Measurements from ENCODE around the gene FDPS.
"Not testable (repeated sequence)": the region's sequence is repeated elsewhere in the genome, so short reads cannot be mapped to it uniquely, and the experiment has no call there.

The FDPS gene

GRCh38 chr1:155285631-155286044 is 23.0 kb upstream of the FDPS start:
- DNase-seq (ENCODE audit: low read depth) = no peak

GRCh38 chr1:155286544-155286943 is 22.1 kb upstream of the FDPS start:
- no peak for DNase-seq (ENCODE audit: low read depth)

- DNase-seq (ENCODE audit: low read depth) = no peak
These were observed 20.6 kb upstream of the FDPS start for GRCh38 chr1:155287987-155288543.

GRCh38 chr1:155291006-155291405 is 17.7 kb upstream of the FDPS start:
- DNase-seq (ENCODE audit: low read depth) = not testable (repeated sequence)

GRCh38 chr1:155293086-155293749 is 15.4 kb upstream of the FDPS start:
- no peak for DNase-seq (ENCODE audit: low read depth)

- no peak for DNase-seq (ENCODE audit: low read depth)
These were observed 14.0 kb upstream of the FDPS start for GRCh38 chr1:155294520-155295182.

GRCh38 chr1:155295183-155295941 is 13.3 kb upstream of the FDPS start:
- no peak for DNase-seq (ENCODE audit: low read depth)

GRCh38 chr1:155295942-155296267 is 12.8 kb upstream of the FDPS start:
- no peak for DNase-seq (ENCODE audit: low read depth)

GRCh38 chr1:155296661-155297060 is 12.0 kb upstream of the FDPS start:
- no peak for DNase-seq (ENCODE audit: low read depth)

GRCh38 chr1:155297384-155297783 is 11.3 kb upstream of the FDPS start:
- DNase-seq (ENCODE audit: low read depth) = no peak

GRCh38 chr1:155300024-155300423 is 8.6 kb upstream of the FDPS start:
- no peak for DNase-seq (ENCODE audit: low read depth)

- no peak for DNase-seq (ENCODE audit: low read depth)
These were observed 7.9 kb upstream of the FDPS start for GRCh38 chr1:155300553-155301329.

- DNase-seq (ENCODE audit: low read depth) = no peak
These were observed 7.3 kb upstream of the FDPS start, which contains the start of gene PKLR for GRCh38 chr1:155301342-155301841. PKLR (minus strand) TSS chr1:155301438; CDS start chr1:155301395, 43 bp downstream.

- no peak for DNase-seq (ENCODE audit: low read depth)
These were observed 4.1 kb upstream of the FDPS start for GRCh38 chr1:155304558-155305063.

- no peak for DNase-seq (ENCODE audit: low read depth)
These were observed 2.7 kb upstream of the FDPS start for GRCh38 chr1:155305881-155306391.

- DNase-seq (ENCODE audit: low read depth) = no peak
These were observed 1.4 kb upstream of the FDPS start for GRCh38 chr1:155307247-155307740.

GRCh38 chr1:155309423-155310021 is 856 bp downstream of the FDPS start:
- DNase-seq (ENCODE audit: low read depth) = no peak

GRCh38 chr1:155313261-155313660 is 4.6 kb downstream of the FDPS start:
- no peak for DNase-seq (ENCODE audit: low read depth)

GRCh38 chr1:155316922-155317321 is 8.3 kb downstream of the FDPS start:
- no peak for DNase-seq (ENCODE audit: low read depth)

- no peak for DNase-seq (ENCODE audit: low read depth)
These were observed 9.4 kb downstream of the FDPS start for GRCh38 chr1:155318082-155318481.

- DNase-seq (ENCODE audit: low read depth) = no peak
These were observed 10.9 kb downstream of the FDPS start for GRCh38 chr1:155319536-155319935.

Data from HS-5 (cell line).